Muscle layer of duodenum (tissue), 2 donors: ENCODE data around the gene C9orf78.
A peak's percentile ranks its signal among the peaks of the same experiment; 100 is the strongest.

Source experiments
- H3K27ac ChIP-seq: one replicate; pipeline ENCODE4 v1.7.0; 2013; ENCODE audit warnings: mild to moderate bottlenecking, low read length
- H3K27me3 ChIP-seq: one replicate; pipeline ENCODE4 v1.7.0; 2013; ENCODE audit warnings: low read depth, mild to moderate bottlenecking, control low read depth, low read length
- H3K36me3 ChIP-seq, 2 donors: one replicate each; pipeline ENCODE4 v1.7.0; 2013; ENCODE audit warnings: low read length in 2 of 2, control low read depth in 1 of 2, mild to moderate bottlenecking in 1 of 2; ENCODE audit not compliant: insufficient read depth in 2 of 2, control insufficient read depth in 1 of 2
- H3K4me1 ChIP-seq, 2 donors: one replicate each; pipeline ENCODE4 v1.7.0; 2013; ENCODE audit warnings: low read length in 2 of 2, mild to moderate bottlenecking in 2 of 2, control low read depth in 1 of 2, moderate library complexity in 1 of 2; ENCODE audit not compliant: insufficient read depth in 2 of 2, control insufficient read depth in 1 of 2
- H3K4me3 ChIP-seq, 2 donors: one replicate each; pipeline ENCODE4 v1.7.0; 2013; ENCODE audit warnings: low read length in 2 of 2, low read depth in 1 of 2, mild to moderate bottlenecking in 1 of 2
- H3K9me3 ChIP-seq, 2 donors: one replicate each; pipeline ENCODE4 v1.7.0; 2013; ENCODE audit warnings: low read length in 2 of 2, control low read depth in 1 of 2, mild to moderate bottlenecking in 1 of 2; ENCODE audit not compliant: control insufficient read depth in 1 of 2
- donor health status: healthy.

C9orf78 gene, protein sequence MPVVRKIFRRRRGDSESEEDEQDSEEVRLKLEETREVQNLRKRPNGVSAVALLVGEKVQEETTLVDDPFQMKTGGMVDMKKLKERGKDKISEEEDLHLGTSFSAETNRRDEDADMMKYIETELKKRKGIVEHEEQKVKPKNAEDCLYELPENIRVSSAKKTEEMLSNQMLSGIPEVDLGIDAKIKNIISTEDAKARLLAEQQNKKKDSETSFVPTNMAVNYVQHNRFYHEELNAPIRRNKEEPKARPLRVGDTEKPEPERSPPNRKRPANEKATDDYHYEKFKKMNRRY

GRCh38 chr9:129835128-129835859, at the start of gene C9orf78, which contains the start of gene USP20:
TSS of gene C9orf78 (minus strand) at chr9:129835275. CDS start at chr9:129835221, 54 bp downstream.
TSS of gene USP20 (plus strand) at chr9:129835458. CDS start at chr9:129852556, 17,098 bp downstream.
- H3K36me3 ChIP-seq, result peaks cover 16 to 18% of the 10 kb centered on the region in 2 donors
- peaks cover 7 to 29% of the 10 kb centered on the region in 2 donors for H3K4me1 ChIP-seq
- H3K9me3 ChIP-seq, result no peaks in the 10 kb centered on the region
- peak within 1 kb of the TSS; percentile 93 to 99 for H3K4me3 ChIP-seq
- peak within 1 kb of the TSS; percentile 92 for H3K27ac ChIP-seq
- no peaks in the 10 kb centered on the region for H3K27me3 ChIP-seq

- Histone ChIP-seq H3K27me3 (no peaks in the 10 kb centered on the region), H3K4me1 (peaks cover 14 to 53% of the 10 kb centered on the region in 2 donors), H3K4me3 (peak overlapping the region; percentile 62 to 66), H3K9me3 (no peaks in the 10 kb centered on the region), H3K27ac (peak overlapping the region; percentile 80), H3K36me3 (peaks cover 0 to 24% of the 10 kb centered on the region in 2 donors)
Measured at GRCh38 chr9:129884220-129885017, 49.3 kb upstream of the C9orf78 start.

- peaks cover 14 to 48% of the 10 kb centered on the region in 2 donors for H3K4me1 ChIP-seq
- no peak overlapping the region for H3K4me3 ChIP-seq
- H3K27me3 ChIP-seq, result no peaks in the 10 kb centered on the region
- H3K36me3 ChIP-seq, result peaks cover 3 to 23% of the 10 kb centered on the region in 2 donors
- H3K27ac ChIP-seq, result no peak overlapping the region
- no peaks in the 10 kb centered on the region for H3K9me3 ChIP-seq
Measured at GRCh38 chr9:129881547-129882324, 46.7 kb upstream of the C9orf78 start.

- no peak overlapping the region for H3K4me3 ChIP-seq
- H3K27me3 ChIP-seq, result no peaks in the 10 kb centered on the region
- no peaks in the 10 kb centered on the region for H3K9me3 ChIP-seq
- H3K36me3 ChIP-seq, result peaks cover 8 to 30% of the 10 kb centered on the region in 2 donors
- H3K27ac ChIP-seq, result no peak overlapping the region
- peaks cover 14 to 40% of the 10 kb centered on the region in 2 donors for H3K4me1 ChIP-seq
Measured at GRCh38 chr9:129880654-129881546, 45.8 kb upstream of the C9orf78 start.

DNA sequence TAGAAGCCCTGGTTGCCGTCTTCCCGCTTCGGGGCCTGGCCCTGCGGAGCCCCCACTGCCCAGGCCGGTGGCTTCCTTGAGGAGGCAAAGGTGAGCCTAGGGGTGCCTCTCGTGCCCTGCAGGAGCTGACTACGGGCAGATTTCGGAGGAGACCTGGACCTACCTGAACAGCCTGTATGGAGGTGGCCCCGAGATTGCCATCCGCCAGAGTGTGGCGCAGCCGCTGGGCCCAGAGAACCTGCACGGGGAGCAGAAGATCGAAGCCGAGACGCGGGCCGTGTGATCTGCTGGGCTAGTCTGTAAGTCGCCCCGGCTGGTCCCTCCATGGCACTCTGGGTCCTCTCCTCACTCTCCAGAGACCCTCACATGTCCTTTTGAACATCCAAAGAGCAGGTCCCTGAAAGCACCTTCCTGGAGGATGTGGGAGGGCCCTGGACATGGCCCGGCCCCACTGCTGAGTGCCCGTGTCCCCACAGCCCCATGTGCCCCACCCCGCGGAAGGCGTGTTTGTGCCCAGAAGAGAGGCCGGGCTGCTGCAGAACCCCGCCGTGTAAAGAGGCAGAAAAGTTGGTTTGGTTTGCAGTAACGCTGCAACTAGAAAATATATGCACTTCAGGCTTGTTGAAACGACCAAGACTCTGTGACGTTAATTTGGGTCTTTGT, 45.0 kb upstream of the C9orf78 start:
- H3K36me3 ChIP-seq, result peaks cover 15 to 37% of the 10 kb centered on the region in 2 donors
- H3K9me3 ChIP-seq, result no peaks in the 10 kb centered on the region
- peaks cover 11 to 34% of the 10 kb centered on the region in 2 donors for H3K4me1 ChIP-seq
- H3K4me3 ChIP-seq, result no peak overlapping the region
- no peaks in the 10 kb centered on the region for H3K27me3 ChIP-seq
- no peak overlapping the region for H3K27ac ChIP-seq

- H3K9me3 ChIP-seq, result no peaks in the 10 kb centered on the region
- peaks cover 3 to 25% of the 10 kb centered on the region in 2 donors for H3K4me1 ChIP-seq
- H3K27ac ChIP-seq, result no peak overlapping the region
- H3K4me3 ChIP-seq, result no peak overlapping the region
- H3K36me3 ChIP-seq, result peaks cover 22 to 47% of the 10 kb centered on the region in 2 donors
- no peaks in the 10 kb centered on the region for H3K27me3 ChIP-seq
Measured at GRCh38 chr9:129879103-129879699, 44.1 kb upstream of the C9orf78 start.

- H3K9me3 ChIP-seq, result no peaks in the 10 kb centered on the region
- H3K36me3 ChIP-seq, result peaks cover 26 to 56% of the 10 kb centered on the region in 2 donors
- H3K4me1 ChIP-seq, result peaks cover 0 to 19% of the 10 kb centered on the region in 2 donors
- no peak overlapping the region for H3K4me3 ChIP-seq
- H3K27me3 ChIP-seq, result no peaks in the 10 kb centered on the region
- H3K27ac ChIP-seq, result no peak overlapping the region
Measured at GRCh38 chr9:129878291-129878690, 43.2 kb upstream of the C9orf78 start.

DNA sequence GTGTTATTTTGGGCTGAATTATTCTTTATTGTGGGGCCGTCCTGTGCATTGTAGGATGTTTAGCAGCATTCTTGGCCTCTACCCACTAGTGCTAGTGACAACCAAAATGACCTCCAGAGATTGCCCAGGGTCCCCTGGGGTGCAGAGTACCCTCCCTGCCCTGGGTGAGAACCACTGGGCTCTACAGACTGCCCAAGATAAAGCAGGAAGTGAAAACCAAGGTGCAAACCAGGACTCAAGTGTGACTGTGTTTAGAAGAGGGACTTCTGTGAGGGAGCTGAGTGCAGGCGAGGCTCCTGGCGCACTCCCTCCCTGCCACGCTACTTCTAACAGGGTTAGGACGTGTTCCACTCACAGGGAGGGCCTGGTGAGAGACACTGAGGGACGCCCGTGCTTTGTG, 41.7 kb upstream of the C9orf78 start:
- Histone ChIP-seq H3K27ac (no peak overlapping the region), H3K27me3 (no peaks in the 10 kb centered on the region), H3K4me3 (no peak overlapping the region), H3K36me3 (peaks cover 26 to 57% of the 10 kb centered on the region in 2 donors), H3K9me3 (no peaks in the 10 kb centered on the region), H3K4me1 (peaks cover 0 to 17% of the 10 kb centered on the region in 2 donors)

GRCh38 chr9:129875687-129876395, 40.8 kb upstream of the C9orf78 start:
- Histone ChIP-seq H3K4me1 (peaks cover 0 to 7% of the 10 kb centered on the region in 2 donors), H3K4me3 (no peak overlapping the region), H3K27ac (no peak overlapping the region), H3K36me3 (peaks cover 26 to 54% of the 10 kb centered on the region in 2 donors), H3K27me3 (no peaks in the 10 kb centered on the region), H3K9me3 (no peaks in the 10 kb centered on the region)
